GM12873 (cell line): ENCODE data around the gene PDX1.

Experiments used
- CTCF ChIP-seq: IDR thresholded peaks from 2 replicates; pipeline ENCODE4 v1.5.1; 2012; ENCODE audit warnings: low read depth, mild to moderate bottlenecking, moderate library complexity, low read length, control low read depth; ENCODE audit not compliant: insufficient read depth; ENCODE audit errors: missing control alignments

The PDX1 gene

GRCh38 chr13:27918918-27919658 is 712 bp upstream of the PDX1 start:
- TF ChIP-seq CTCF = no peak

GRCh38 chr13:27919659-27919933 is 204 bp upstream of the PDX1 start:
- TF ChIP-seq CTCF = no peak

- TF ChIP-seq CTCF = no peak
Observed at GRCh38 chr13:27920677-27921420, 1.0 kb downstream of the PDX1 start.

GRCh38 chr13:27921421-27921960 is 1.7 kb downstream of the PDX1 start:
- no peak for TF ChIP-seq CTCF

GRCh38 chr13:27921961-27922882 is 2.4 kb downstream of the PDX1 start:
- no peak for TF ChIP-seq CTCF

DNA sequence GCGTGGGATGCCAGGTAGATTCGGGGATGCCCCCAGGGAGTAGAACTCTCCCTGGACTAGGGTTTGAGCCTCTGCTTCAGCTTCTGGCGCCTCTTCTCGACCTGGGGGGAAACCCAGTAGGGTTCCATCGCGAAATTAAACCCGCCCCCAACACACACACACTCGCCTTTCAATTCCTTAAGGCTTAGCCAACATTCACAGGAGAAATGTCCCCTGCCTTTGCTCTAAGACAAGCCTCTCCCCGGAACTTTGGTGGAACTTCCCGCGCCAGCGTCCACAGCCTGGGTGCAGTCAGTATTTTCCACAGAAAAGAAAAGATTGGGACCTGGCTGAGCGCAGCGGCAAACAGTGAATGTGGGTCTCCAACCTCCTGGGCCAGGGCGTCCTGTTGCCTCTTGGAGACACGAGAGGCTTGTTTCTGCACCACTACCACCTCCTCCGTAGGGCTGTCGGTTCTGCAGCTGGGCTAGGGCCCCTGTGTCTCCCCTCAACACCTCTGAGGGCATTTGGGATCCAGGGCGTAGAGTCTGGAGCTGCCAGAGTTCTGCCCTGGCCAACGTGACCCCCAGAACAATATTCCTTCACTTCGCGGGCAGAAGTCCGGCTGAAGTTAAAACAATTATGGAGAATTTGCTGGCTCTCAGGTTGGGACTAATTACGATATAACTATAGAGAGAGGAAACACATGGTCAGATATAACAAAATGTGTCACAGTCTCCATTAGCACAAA is 3.2 kb downstream of the PDX1 start:
- no peak for TF ChIP-seq CTCF
